Measurements from ENCODE around the gene KCNJ16.
A peak's percentile ranks its signal among the peaks of the same experiment; 100 is the strongest.

KCNJ16 gene

DNA sequence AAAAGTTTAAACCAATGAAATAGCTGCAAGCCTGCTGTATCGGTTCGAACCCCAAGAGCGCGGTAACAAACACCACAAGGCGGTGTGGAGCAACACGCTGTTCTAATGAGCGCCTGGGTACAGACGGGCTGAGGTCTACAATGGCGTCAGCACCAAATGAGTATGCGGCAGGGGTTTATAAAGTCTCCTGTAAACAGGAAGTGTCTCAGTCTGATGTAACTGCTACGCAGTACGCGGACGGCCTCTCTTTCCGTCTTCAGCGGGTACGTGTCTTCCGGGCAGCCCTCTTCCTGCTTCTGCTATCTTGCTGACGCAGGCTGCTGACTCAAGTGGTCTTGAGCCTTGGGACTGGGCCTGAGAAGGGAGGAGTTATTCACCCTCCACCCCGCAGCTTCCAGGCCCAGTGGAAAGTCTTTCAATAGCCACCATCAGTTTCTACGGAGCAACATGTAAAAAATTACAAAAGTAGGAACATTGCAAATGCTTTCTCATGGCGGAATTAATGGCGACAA is 53.8 kb downstream of the KCNJ16 start:
- no peak for DNase-seq (ENCODE audit: low read depth)

DNA sequence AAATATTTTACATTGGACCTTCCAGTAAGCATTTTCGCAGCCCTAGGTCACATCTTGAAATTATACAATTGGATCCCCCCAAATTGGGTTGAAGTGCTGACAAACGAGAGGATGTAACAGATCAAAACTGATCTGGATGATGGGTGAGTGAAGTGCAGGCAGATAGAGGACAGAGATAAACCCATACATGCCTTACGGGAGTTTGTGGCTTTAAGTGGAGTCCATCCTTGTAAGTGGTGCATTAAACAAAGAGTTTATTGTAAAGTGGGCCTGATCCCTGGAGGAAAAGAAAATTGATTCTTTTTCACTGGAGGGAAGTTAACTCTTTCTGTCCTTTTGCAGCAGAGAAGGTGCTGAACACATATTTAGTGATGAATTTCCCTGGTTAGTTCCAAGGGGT is 55.3 kb downstream of the KCNJ16 start:
- DNase-seq (ENCODE audit: low read depth), result no peak

DNA sequence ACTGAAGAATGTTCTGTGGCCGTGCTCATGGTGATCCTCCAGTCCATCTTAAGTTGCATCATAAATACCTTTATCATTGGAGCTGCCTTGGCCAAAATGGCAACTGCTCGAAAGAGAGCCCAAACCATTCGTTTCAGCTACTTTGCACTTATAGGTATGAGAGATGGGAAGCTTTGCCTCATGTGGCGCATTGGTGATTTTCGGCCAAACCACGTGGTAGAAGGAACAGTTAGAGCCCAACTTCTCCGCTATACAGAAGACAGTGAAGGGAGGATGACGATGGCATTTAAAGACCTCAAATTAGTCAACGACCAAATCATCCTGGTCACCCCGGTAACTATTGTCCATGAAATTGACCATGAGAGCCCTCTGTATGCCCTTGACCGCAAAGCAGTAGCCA is 57.5 kb downstream of the KCNJ16 start:
- DNase-seq (ENCODE audit: low read depth), result no peak

GRCh38 chr17:70134042-70134441 is 59.0 kb downstream of the KCNJ16 start:
- no peak for DNase-seq (ENCODE audit: low read depth)

DNA sequence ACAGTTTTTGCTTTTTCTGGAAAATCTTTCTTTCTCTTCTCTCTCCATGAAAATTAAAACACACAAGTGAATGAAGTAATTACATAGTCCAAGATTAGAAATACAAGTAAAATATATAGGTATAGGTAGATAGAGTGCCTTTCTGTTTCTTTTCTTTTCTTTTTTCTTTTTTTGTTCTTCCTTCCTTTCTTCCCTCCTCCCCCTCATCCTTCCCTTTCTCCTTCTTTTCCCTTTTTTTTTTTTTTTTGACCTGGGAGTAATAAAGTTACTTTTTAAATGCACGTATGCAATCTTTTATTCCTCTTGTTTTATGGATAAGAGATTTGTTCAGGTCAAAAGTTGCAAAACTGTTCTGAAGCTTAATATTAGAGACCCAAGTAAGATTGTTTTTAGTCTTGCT is 59.8 kb downstream of the KCNJ16 start:
- DNase-seq (ENCODE audit: low read depth), result no peak

GRCh38 chr17:70136131-70136530 is 61.1 kb downstream of the KCNJ16 start:
- no peak for DNase-seq (ENCODE audit: low read depth)

DNA sequence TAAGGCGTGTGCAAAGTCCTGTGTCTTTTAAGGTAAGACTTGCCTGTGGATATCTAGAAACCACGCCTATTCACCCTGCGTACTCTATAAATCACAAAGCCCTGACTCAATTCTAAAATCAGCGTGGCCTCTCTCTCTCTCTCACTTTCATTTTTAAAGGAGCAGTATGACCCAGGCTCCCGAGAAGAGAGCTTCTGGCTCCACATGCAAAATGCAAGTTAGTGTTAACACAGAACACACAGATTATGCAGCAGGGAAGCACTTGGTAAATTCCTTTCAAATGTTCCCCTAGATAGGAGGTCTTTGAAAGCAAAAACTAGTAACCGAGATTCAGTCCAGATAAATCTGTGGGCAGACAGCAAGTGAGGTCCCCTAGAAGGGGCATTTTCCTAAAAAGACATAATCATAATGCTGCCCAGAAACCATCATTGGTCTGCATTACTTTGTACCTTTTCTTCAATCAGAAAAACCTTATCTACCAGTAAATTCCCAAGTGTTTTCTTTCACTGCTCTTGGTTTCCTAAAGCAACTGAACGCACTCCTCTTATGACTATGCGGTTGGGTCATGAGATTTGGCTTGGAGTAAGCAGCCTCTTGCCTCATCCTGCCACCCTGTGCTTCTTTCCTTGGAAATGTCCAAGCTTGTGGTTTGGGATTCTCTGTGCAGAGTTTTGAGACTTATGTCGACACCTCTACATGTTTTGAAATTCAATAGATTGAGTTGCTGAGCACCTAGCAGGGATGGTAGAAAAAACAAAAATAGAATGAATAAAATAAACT is 62.6 kb downstream of the KCNJ16 start:
- peak; percentile 92 for DNase-seq (ENCODE audit: low read depth)

DNA sequence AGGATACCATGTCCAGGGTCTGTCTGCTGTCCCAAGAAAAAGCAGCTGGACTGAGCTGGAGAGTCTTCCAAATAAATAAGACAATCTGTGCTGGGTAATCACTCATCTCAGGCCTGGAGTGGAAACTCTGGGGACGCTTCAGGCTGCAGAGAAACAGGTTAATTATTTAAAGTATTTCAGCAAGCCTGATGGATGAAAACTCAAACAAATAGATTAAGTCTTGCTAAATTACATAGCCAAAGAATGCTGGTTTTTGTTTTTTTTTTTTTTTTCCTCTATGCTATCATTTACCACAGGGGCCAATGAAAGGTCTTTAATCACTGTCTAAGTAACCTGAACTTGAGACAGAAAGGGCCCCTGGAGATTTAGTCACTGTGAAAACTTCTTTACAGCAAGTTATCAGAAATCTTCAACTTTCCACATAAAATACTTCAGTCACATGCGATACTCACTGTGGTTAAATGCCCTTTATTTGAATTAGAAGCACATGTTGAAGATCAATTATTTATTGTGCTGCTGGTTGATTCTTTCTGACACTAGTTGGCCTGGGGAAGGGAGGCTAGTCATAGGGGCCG is 63.4 kb downstream of the KCNJ16 start:
- DNase-seq (ENCODE audit: low read depth), result peak; percentile 5

- no peak for DNase-seq (ENCODE audit: low read depth)
These were observed 64.5 kb downstream of the KCNJ16 start for GRCh38 chr17:70139449-70139993.

- peak; percentile 23 for DNase-seq (ENCODE audit: low read depth)
These were observed 69.3 kb downstream of the KCNJ16 start for GRCh38 chr17:70144260-70144846.

GRCh38 chr17:70153210-70153609 is 78.2 kb downstream of the KCNJ16 start:
- no peak for DNase-seq (ENCODE audit: low read depth)

DNA sequence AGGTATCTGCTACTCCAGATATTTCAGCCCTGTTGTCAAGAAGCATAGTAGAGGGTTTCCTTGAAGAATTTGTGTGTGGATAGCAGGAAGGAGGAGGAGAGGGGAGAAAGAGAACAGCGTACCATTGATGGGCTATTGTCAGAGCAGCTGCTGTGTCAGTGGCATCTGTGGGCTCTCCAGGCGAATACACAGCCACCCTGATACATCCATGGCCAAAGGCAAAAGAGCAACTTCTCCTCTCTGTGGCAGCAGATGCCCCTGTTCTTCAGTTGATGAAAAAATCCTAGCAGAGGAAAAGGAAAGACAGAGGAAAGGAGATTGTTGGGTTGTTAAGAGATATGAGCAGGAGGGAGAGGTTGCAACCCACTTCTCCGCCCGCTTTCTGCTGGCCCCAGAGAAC is 82.1 kb downstream of the KCNJ16 start:
- no peak for DNase-seq (ENCODE audit: low read depth)

- DNase-seq (ENCODE audit: low read depth), result no peak
These were observed 83.2 kb downstream of the KCNJ16 start for GRCh38 chr17:70158180-70158579.

- no peak for DNase-seq (ENCODE audit: low read depth)
These were observed 83.6 kb downstream of the KCNJ16 start for GRCh38 chr17:70158591-70158990.

DNA sequence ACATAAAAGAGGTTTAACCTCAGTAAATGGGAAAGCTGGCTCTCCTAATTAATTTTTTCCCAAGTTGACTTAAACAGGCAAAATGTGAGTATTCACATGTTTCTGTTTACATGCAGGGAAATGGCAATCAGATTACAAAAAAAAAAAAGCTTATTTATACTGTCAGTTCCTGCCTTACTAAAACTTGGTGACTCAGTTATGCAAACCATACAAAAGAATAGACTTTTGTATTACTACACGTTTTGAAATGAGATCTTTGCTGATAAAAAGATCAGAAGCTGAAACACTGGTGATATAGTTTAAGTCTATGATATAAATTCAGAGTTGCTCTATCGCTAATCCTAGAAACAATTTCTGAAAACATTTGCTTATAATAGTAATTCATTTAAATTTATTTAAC is 85.0 kb downstream of the KCNJ16 start:
- no peak for DNase-seq (ENCODE audit: low read depth)

GRCh38 chr17:70161519-70161918 is 86.5 kb downstream of the KCNJ16 start:
- DNase-seq (ENCODE audit: low read depth), result no peak

DNA sequence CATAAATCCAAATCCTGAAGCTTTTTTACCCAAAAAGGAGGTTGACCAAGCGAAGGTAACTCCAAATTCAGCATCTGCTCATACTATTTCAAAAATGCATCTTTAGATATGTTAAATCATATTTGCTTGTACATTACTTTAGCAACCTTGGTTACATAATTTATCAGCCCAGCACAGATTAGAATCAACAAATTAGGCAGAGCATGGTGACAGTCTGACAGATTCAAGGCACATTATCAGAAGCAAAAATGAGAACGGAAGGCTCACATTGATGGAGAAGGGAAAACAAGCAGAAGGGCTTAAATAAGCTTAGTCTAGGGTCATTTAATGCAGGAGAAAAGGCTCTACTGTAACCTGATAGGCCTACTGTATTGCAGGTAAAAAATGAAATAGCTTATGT is 90.4 kb downstream of the KCNJ16 start:
- DNase-seq (ENCODE audit: low read depth), result no peak

DNA sequence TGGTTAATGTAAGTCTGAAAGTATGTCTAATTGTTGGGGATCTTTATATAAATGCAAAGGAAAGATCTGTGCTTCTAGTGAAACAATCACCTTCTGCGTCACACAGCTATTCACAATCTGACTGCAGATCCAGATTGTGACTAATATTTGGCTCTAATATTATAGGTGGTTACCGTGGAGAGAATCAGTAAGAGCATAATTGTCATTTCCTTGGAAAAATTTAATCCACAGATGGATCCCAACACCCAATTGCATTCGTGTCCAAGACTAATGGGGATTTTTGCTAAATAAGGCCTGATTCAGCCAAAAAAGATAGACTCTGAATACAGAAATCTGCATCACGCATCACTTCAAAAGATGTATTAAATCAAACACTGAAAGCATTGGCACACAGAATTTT is 91.6 kb downstream of the KCNJ16 start:
- no peak for DNase-seq (ENCODE audit: low read depth)

GRCh38 chr17:70168044-70168976 is 93.3 kb downstream of the KCNJ16 start:
- peak; percentile 69 for DNase-seq (ENCODE audit: low read depth)

- peak; percentile 53 for DNase-seq (ENCODE audit: low read depth)
These were observed 94.1 kb downstream of the KCNJ16 start, which contains the start of gene KCNJ2 for GRCh38 chr17:70168977-70169708. Gene KCNJ2 (plus strand): TSS chr17:70169532. CDS start chr17:70175040, 5,508 bp downstream.

All from fibroblast of the conjunctiva (primary cell).